ENCODE data around the gene PRKG2. TPM values are rescaled to one million over a fixed set of nuclear protein-coding genes. Genes with fewer than 3 reads are reported as not detected.

PRKG2 gene
- total and polyA plus RNA-seq, 2 donors (not counting 3 experiments of a cell fraction or from before 2014, with no cell fraction given) = not detected

DNA sequence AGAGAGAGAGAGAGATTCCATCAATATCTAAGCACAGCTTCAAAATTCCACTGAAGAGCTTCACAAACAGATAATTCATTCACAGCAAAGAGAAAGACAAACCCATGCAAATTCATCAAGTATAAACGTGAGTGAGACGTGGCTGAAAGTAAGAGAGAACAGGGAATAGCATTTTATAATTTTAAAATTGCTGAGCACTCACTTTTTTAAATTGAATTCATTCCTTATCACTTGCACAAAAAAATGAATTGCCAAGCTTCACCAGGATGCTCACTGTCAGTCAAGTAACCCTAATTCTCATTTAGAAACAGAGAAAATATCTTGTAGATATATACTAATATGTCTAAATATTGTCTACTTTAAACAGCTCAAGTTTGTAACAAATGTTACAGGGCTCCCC lies 144.0 kb downstream of the PRKG2 start:
- Histone ChIP-seq H3K4me3 (replicated peaks in 1 of 3; ENCODE audit: insufficient read depth in 1 of 3, low read depth in 1 of 3, low read length in 3 of 3) (no peak overlapping the region), H2AFZ (ENCODE audit: low read depth, low read length) (no peak overlapping the region), H3K4me2 (ENCODE audit: insufficient read depth, low read length) (no peak overlapping the region), H3K36me3 (ENCODE audit: control insufficient read depth in 2 of 2, extremely low read depth in 1 of 2, insufficient read depth in 2 of 2, low read length in 2 of 2) (no peaks in the 10 kb centered on the region), H4K20me1 (replicated peaks; ENCODE audit: control insufficient read depth, extremely low read depth, insufficient read depth, low read length) (no peaks in the 10 kb centered on the region), H3K27ac (ENCODE audit: insufficient read depth, low read depth, low read length) (no peak overlapping the region), H3K9me3 (replicated peaks; ENCODE audit: control insufficient read depth, insufficient read depth, low read length) (no peaks in the 10 kb centered on the region), H3K9ac (replicated peaks; ENCODE audit: extremely low read depth, insufficient read depth, low read length) (no peak overlapping the region), H3K9me1 (replicated peaks; ENCODE audit: control insufficient read depth, extremely low read depth, insufficient read depth, low read length) (no peaks in the 10 kb centered on the region), H3K79me2 (ENCODE audit: control insufficient read depth, insufficient read depth, low read length) (no peaks in the 10 kb centered on the region), H3K4me1 (ENCODE audit: control insufficient read depth, extremely low read depth, insufficient read depth, low read length) (no peaks in the 10 kb centered on the region), H3K27me3 (ENCODE audit: control insufficient read depth in 2 of 2, insufficient read depth in 2 of 2, low read length in 2 of 2) (no peaks in the 10 kb centered on the region)
- FAIRE-seq (no peak), DNase-seq (ENCODE audit: low read depth, low spot score) (no peak)
- no TSS peak for BruUV-seq (replicated peaks)
- ChIA-PET CTCF (interaction anchor here (1.9 to 3.0 kb wide), 5 partner anchors 13 to 281 kb away, joined by 5 to 38 read pairs (median 12); no protein-coding TSS in a partner anchor), POLR2A (no interaction called here)
- dilution Hi-C loops (cut with MboI; ENCODE audit: extremely low pct_ligation_motif_present, low sequenced_read_pairs) = no loop called here
- intact Hi-C loops (cut with micrococcal nuclease) = no loop called here
- TF ChIP-seq CTCF (IDR thresholded peaks at IDR 0.05; ENCODE audit: extremely low read depth in 1 of 2, insufficient read depth in 1 of 2, low read depth in 1 of 2, low read length in 2 of 2) (no peak), MYC (IDR thresholded peaks at IDR 0.05; ENCODE audit: low read depth, low read length) (no peak), MAX (IDR thresholded peaks at IDR 0.05; ENCODE audit: insufficient read depth, insufficient read length) (no peak), EZH2 (IDR thresholded peaks at IDR 0.05; ENCODE audit: borderline replicate concordance, low read depth, low read length, severe bottlenecking) (no peak), POLR2AphosphoS5 (IDR thresholded peaks at IDR 0.05; ENCODE audit: insufficient read depth, low read depth, low read length) (no peak), JUN (IDR thresholded peaks at IDR 0.05; ENCODE audit: borderline replicate concordance, insufficient read depth, insufficient read length, low read depth) (no peak), FOS (IDR thresholded peaks at IDR 0.05; ENCODE audit: borderline replicate concordance, insufficient read depth, low read length) (no peak), POLR2A (IDR thresholded peaks at IDR 0.05; ENCODE audit: low read depth, low read length) (no peak), GATA2 (IDR thresholded peaks at IDR 0.05; ENCODE audit: insufficient read depth, insufficient read length, low read depth, low read length) (no peak)

Data from endothelial cell of umbilical vein (primary cell).